GM12878 (cell line): ENCODE measurements around the gene FABP6. TPM values are rescaled to one million over a fixed set of nuclear protein-coding genes. Genes with fewer than 3 reads are reported as not detected.

Experiments used
- ATAC-seq: fragments of 200-7000 bp; cut with Tn5 transposase; 3 replicates; pipeline ENCODE4 v1.9.1; 2020; ENCODE audit warnings: mild to moderate bottlenecking, moderate library complexity
- BruUV-seq: library from RNA; stranded (reverse); fragments of 400-500 nt; replicated peaks from 2 replicates; lab custom pipeline; 2021; lab: Mats Ljungman, UMichigan
- CTCF ChIA-PET: fragments of 300-600 bp; sonication (Branson Sonifier 250); formaldehyde crosslinking; extraction: SDS; loops from one replicate; lab custom pipeline; 2021; ENCODE audit warnings: inconsistent platforms; lab: Yijun Ruan, JAX
- POLR2A ChIA-PET: fragments of 350-600 bp; formaldehyde crosslinking; extraction: SDS; loops from one replicate; lab custom pipeline; 2021; ENCODE audit warnings: inconsistent platforms; lab: Charles Lee
- RAD21 ChIA-PET: fragments of 300-600 bp; sonication (Branson Sonifier 250); formaldehyde crosslinking; loops from one replicate; lab custom pipeline; 2023; ENCODE audit warnings: antibody characterized with exemption; ENCODE audit not compliant: unreplicated experiment; lab: Charles Lee
- SMC1A ChIA-PET: fragments of 300-600 bp; sonication (Branson Sonifier 250); formaldehyde crosslinking; loops from one replicate; lab custom pipeline; 2023; ENCODE audit not compliant: unreplicated experiment, uncharacterized antibody; lab: Charles Lee
- DNase-seq: peaks from one replicate; pipeline ENCODE4 v3.0.0-alpha.2; 2011; ENCODE audit warnings: low read depth, low spot score
- FAIRE-seq: peaks from 3 replicates; lab custom pipeline; 2011; peaks lifted over from hg19 to GRCh38; lab: Jason Lieb, UNC
- H2AFZ ChIP-seq: 2 replicates; pipeline ENCODE4 v1.6.0; 2011; ENCODE audit warnings: low read depth, low read length, control low read depth; ENCODE audit not compliant: control insufficient read depth
- H3K27ac ChIP-seq: 2 replicates; pipeline ENCODE4 v1.5.1; 2011; ENCODE audit warnings: control low read depth; ENCODE audit not compliant: control insufficient read depth, insufficient read depth
- H3K27me3 ChIP-seq, 2 experiments: replicated peaks in 1 of 2; 2 replicates each; pipeline versions ENCODE4 v1.6.0 to v1.6.1; 2011; ENCODE audit warnings: low read length in 1 of 2; ENCODE audit not compliant: control insufficient read depth in 2 of 2, insufficient read depth in 2 of 2
- H3K36me3 ChIP-seq, 2 experiments: 2 replicates each; pipeline ENCODE4 v1.5.1; 2011; ENCODE audit warnings: low read length in 1 of 2; ENCODE audit not compliant: control insufficient read depth in 2 of 2, insufficient read depth in 2 of 2
- H3K4me1 ChIP-seq: 2 replicates; pipeline ENCODE4 v1.6.1; 2011; ENCODE audit warnings: mild to moderate bottlenecking, low read length, moderate library complexity, mixed read lengths; ENCODE audit not compliant: control insufficient read depth, insufficient read depth
- H3K4me2 ChIP-seq: 2 replicates; pipeline ENCODE4 v1.6.0; 2011; ENCODE audit warnings: control low read depth; ENCODE audit not compliant: control insufficient read depth, insufficient read depth
- H3K4me3 ChIP-seq: fragments of 200-600 bp; sonication (generic); 2 replicates; pipeline ENCODE4 v1.5.1; 2016
- H3K79me2 ChIP-seq: 2 replicates; pipeline ENCODE4 v1.6.0; 2011; ENCODE audit warnings: low read length; ENCODE audit not compliant: control insufficient read depth, insufficient read depth
- H3K9ac ChIP-seq: 2 replicates; pipeline ENCODE4 v1.8.0; 2011; ENCODE audit warnings: low read length, control low read depth, mixed read lengths; ENCODE audit not compliant: control insufficient read depth, insufficient read depth
- H3K9me3 ChIP-seq: replicated peaks from 3 replicates; pipeline ENCODE4 v1.5.1; 2011; ENCODE audit warnings: mild to moderate bottlenecking, low read length; ENCODE audit not compliant: control insufficient read depth, insufficient read depth
- H4K20me1 ChIP-seq: 2 replicates; pipeline ENCODE4 v1.6.0; 2011; ENCODE audit not compliant: control insufficient read depth, insufficient read depth
- BRCA1 ChIP-seq: IDR thresholded peaks from 2 replicates; pipeline ENCODE4 v1.6.1; 2011; ENCODE audit warnings: low read depth, low read length, improper control_type of control experiment
- MTA2 ChIP-seq: fragments of 450-650 bp; IDR thresholded peaks from 2 replicates; pipeline ENCODE4 v1.6.1; 2016; ENCODE audit warnings: low read depth, mild to moderate bottlenecking, moderate library complexity
- NFYB ChIP-seq: IDR thresholded peaks from 2 replicates; pipeline ENCODE4 v1.6.1; 2011; ENCODE audit warnings: low read depth, mild to moderate bottlenecking, low read length, improper control_type of control experiment, moderate library complexity; ENCODE audit not compliant: insufficient read depth
- RCOR1 ChIP-seq: conservative IDR thresholded peaks from 2 replicates; pipeline ENCODE4 v1.6.1; 2012; ENCODE audit warnings: low read depth, low read length, improper control_type of control experiment
- STAT1 ChIP-seq: fragments of 450-650 bp; conservative IDR thresholded peaks from 2 replicates; pipeline ENCODE4 v1.6.1; 2014; ENCODE audit warnings: antibody characterized with exemption, mild to moderate bottlenecking
- ZNF274 ChIP-seq: IDR thresholded peaks from one replicate; pipeline ENCODE4 v1.8.0; 2011; ENCODE audit not compliant: insufficient read length, insufficient read depth
- WGBS: methylation state at CpG from one replicate; pipeline ENCODE4 v1.1.6; 2016; ENCODE audit warnings: low lambda C conversion rate; ENCODE audit not compliant: insufficient replicate concordance, insufficient coverage; ENCODE audit errors: missing lambda C conversion rate; 5-methylcytosine and 5-hydroxymethylcytosine counted together
- in situ Hi-C: fragments of 300-500 bp; cut with MboI; formaldehyde crosslinking; loops from 9 replicates; pipeline ENCODE4 v1.14.3; 2018; ENCODE audit warnings: mixed read lengths
- intact Hi-C: fragments of 100-400 bp; cut with micrococcal nuclease; formaldehyde crosslinking; loops from one replicate; pipeline ENCODE4 v1.14.2; 2022; ENCODE audit not compliant: unreplicated experiment
- polyA plus RNA-seq, 11 experiments: library from polyadenylated mRNA; depleted of rRNA in 4 of 11; unstranded in 6 of 11; stranded (reverse) in 5 of 11; fragments of >200 nt; fragmentation: Nextera tagmentation in 4 of 11; fragmentation: Illumina TruSeq in 1 of 11; extraction: Ambion mirVana in 4 of 11; extraction: Trizol in 1 of 11; gene quantifications; 1 replicate in 1 of 11; 2 replicates in 10 of 11; pipeline versions ENCODE4 v1.2.1 to v1.2.3, GENCODE V29; 2011 to 2016; ENCODE audit warnings: inconsistent platforms in 2 of 11, missing spikeins in 2 of 11, low read depth in 1 of 11
- total RNA-seq, 4 experiments: library from RNA; depleted of rRNA in 3 of 4; stranded (reverse); fragments of >200 nt in 3 of 4; fragmentation: Illumina TruSeq in 1 of 4; extraction: Trizol in 1 of 4; gene quantifications; 2 replicates each; pipeline versions ENCODE4 v1.2.1 to v1.2.3, GENCODE V29; 2013 to 2021
- TF ChIP-seq, protein P1 (sequence below): fragments of 450-650 bp; IDR thresholded peaks from 2 replicates; pipeline ENCODE4 v1.6.1; 2018; ENCODE audit warnings: mild to moderate bottlenecking, low read depth, moderate library complexity; ENCODE audit not compliant: partially characterized antibody
- TF ChIP-seq, protein P2 (sequence below): fragments of 450-650 bp; IDR thresholded peaks from 2 replicates; pipeline ENCODE4 v1.6.1; 2018; ENCODE audit warnings: borderline replicate concordance, mild to moderate bottlenecking; ENCODE audit not compliant: partially characterized antibody
- TF ChIP-seq, protein P3 (sequence below): fragments of 450-650 bp; IDR thresholded peaks from 2 replicates; pipeline ENCODE4 v1.6.1; 2017; ENCODE audit warnings: low read depth, mild to moderate bottlenecking, moderate library complexity

The FABP6 gene
- total and polyA plus RNA-seq, 10 of the 15 experiments (the other 5 are each of a cell fraction or from before 2014, with no cell fraction given) = 0.66 to 8.1 (median 2.4) TPM

DNA sequence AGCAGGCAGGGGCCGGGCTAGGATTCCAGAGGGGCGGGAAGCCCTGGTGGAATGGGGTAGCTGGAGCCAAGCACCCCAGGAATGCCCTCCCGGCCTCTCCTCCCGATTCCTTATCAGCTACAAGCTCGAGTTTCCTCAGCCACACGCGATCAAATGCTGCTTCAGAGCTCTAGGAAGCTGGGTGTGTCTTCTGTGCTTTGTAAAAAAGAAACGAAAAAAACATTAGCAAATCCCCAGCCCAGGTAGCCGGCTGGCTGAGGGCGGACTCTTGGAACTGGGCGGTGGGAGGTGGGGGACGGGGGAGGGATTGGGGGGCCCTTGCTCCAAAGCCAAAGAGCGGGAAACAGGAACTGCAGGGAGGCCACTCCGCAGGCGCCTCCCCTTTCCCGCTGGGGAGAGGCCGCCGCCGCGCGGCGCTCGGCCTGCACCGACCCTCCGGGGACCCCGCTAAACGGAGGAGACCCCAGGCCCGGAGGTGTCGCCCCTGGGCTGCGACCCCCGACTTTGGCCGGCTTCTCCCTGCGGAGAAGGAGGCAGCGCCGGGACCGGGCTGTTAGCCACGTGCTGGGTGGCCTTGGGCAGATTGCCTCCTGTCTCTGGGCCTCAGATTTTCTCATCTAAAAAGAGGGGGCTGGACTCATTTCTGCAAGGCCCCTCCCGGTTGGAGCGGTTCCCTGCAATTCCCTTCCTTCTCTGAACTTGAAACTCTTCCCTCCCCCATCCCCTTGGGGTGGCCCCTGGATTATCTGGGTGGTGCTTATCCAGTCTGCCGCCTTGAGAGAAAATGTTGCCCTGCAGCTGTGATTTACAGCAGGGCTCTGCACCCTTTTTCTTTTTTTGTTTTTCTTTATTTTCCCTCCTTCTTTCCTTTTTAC, 40.9 kb upstream of the FABP6 start:
- no peak overlapping the region; the same call in 1 of the 2 replicates for H3K4me3 ChIP-seq
- no peaks in the 10 kb centered on the region; a peak in 1 of 4 replicates for H3K27me3 ChIP-seq
- peaks cover 6% of the 10 kb centered on the region; the same call in 2 of the 3 replicates for H3K9me3 ChIP-seq
- no peaks in the 10 kb centered on the region for H3K36me3 ChIP-seq
- no peak overlapping the region for H3K27ac ChIP-seq
- FAIRE-seq = no peak
- CTCF ChIA-PET = interaction anchor here (0.8 kb wide), 1 partner anchor 203 kb away, joined by 3 read pairs; no protein-coding TSS in a partner anchor
- SMC1A ChIA-PET = no interaction called here
- no TSS peak for BruUV-seq
- H3K4me2 ChIP-seq = peak overlapping the region; percentile 66
- intact Hi-C loops = no loop called here
- in situ Hi-C loops = no loop called here
- no peak for TF ChIP-seq ZNF274
- TF ChIP-seq MTA2 = no peak
- no peak for TF ChIP-seq RCOR1
- TF ChIP-seq, protein P1, sequence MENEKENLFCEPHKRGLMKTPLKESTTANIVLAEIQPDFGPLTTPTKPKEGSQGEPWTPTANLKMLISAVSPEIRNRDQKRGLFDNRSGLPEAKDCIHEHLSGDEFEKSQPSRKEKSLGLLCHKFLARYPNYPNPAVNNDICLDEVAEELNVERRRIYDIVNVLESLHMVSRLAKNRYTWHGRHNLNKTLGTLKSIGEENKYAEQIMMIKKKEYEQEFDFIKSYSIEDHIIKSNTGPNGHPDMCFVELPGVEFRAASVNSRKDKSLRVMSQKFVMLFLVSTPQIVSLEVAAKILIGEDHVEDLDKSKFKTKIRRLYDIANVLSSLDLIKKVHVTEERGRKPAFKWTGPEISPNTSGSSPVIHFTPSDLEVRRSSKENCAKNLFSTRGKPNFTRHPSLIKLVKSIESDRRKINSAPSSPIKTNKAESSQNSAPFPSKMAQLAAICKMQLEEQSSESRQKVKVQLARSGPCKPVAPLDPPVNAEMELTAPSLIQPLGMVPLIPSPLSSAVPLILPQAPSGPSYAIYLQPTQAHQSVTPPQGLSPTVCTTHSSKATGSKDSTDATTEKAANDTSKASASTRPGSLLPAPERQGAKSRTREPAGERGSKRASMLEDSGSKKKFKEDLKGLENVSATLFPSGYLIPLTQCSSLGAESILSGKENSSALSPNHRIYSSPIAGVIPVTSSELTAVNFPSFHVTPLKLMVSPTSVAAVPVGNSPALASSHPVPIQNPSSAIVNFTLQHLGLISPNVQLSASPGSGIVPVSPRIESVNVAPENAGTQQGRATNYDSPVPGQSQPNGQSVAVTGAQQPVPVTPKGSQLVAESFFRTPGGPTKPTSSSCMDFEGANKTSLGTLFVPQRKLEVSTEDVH = no peak
- TF ChIP-seq, protein P2, sequence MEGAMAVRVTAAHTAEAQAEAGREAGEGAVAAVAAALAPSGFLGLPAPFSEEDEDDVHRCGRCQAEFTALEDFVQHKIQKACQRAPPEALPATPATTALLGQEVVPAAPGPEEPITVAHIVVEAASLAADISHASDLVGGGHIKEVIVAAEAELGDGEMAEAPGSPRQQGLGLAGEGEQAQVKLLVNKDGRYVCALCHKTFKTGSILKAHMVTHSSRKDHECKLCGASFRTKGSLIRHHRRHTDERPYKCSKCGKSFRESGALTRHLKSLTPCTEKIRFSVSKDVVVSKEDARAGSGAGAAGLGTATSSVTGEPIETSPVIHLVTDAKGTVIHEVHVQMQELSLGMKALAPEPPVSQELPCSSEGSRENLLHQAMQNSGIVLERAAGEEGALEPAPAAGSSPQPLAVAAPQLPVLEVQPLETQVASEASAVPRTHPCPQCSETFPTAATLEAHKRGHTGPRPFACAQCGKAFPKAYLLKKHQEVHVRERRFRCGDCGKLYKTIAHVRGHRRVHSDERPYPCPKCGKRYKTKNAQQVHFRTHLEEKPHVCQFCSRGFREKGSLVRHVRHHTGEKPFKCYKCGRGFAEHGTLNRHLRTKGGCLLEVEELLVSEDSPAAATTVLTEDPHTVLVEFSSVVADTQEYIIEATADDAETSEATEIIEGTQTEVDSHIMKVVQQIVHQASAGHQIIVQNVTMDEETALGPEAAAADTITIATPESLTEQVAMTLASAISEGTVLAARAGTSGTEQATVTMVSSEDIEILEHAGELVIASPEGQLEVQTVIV = no peak
- TF ChIP-seq, protein P3, sequence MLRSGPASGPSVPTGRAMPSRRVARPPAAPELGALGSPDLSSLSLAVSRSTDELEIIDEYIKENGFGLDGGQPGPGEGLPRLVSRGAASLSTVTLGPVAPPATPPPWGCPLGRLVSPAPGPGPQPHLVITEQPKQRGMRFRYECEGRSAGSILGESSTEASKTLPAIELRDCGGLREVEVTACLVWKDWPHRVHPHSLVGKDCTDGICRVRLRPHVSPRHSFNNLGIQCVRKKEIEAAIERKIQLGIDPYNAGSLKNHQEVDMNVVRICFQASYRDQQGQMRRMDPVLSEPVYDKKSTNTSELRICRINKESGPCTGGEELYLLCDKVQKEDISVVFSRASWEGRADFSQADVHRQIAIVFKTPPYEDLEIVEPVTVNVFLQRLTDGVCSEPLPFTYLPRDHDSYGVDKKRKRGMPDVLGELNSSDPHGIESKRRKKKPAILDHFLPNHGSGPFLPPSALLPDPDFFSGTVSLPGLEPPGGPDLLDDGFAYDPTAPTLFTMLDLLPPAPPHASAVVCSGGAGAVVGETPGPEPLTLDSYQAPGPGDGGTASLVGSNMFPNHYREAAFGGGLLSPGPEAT = no peak
- no peak for TF ChIP-seq STAT1
- TF ChIP-seq NFYB = no peak
- no peak for TF ChIP-seq BRCA1
- H4K20me1 ChIP-seq = no peaks in the 10 kb centered on the region
- H2AFZ ChIP-seq = peak overlapping the region; percentile 69
- ATAC-seq = no peak
- DNase-seq = no peak
- RAD21 ChIA-PET = interaction anchor here (1.2 kb wide), 1 partner anchor 155 kb away, joined by 3 read pairs; no protein-coding TSS in a partner anchor
- peaks cover 8% of the 10 kb centered on the region for H3K4me1 ChIP-seq
- 14% methylated on average over 25 of the region's 40 CpGs for WGBS
- H3K9ac ChIP-seq = no peak overlapping the region
- POLR2A ChIA-PET = no interaction called here
- no peaks in the 10 kb centered on the region for H3K79me2 ChIP-seq
